Immature natural killer cell (primary cell): ENCODE results near the gene ZSCAN1. TPM values are rescaled to one million over a fixed set of nuclear protein-coding genes. Genes with fewer than 3 reads are reported as not detected.

ENCODE experiments used
- DNase-seq, 3 donors: peaks; one replicate each; pipeline ENCODE4 v3.0.0; 2022; ENCODE audit warnings: mixed read lengths in 1 of 3
- H3K27ac Mint-ChIP-seq, 6 donors: one replicate each; pipeline ENCODE4 v1.8.0; 2020; ENCODE audit warnings: mixed read lengths in 6 of 6, mild to moderate bottlenecking in 5 of 6, inconsistent platforms in 4 of 6, moderate library complexity in 3 of 6
- H3K27me3 Mint-ChIP-seq, 3 donors: one replicate each; pipeline ENCODE4 v1.8.0; 2020 to 2021; ENCODE audit warnings: low read depth in 3 of 3, mild to moderate bottlenecking in 3 of 3, mixed read lengths in 3 of 3, moderate library complexity in 3 of 3, inconsistent platforms in 1 of 3
- H3K36me3 Mint-ChIP-seq, 3 donors: one replicate each; pipeline ENCODE4 v1.8.0; 2020; ENCODE audit warnings: mixed read lengths in 3 of 3, inconsistent platforms in 2 of 3, mild to moderate bottlenecking in 2 of 3
- H3K4me1 Mint-ChIP-seq, 2 donors: one replicate each; pipeline ENCODE4 v1.8.0; 2020; ENCODE audit warnings: inconsistent platforms in 2 of 2, mild to moderate bottlenecking in 2 of 2, mixed read lengths in 2 of 2, moderate library complexity in 1 of 2
- H3K4me3 Mint-ChIP-seq, 5 donors: one replicate each; pipeline ENCODE4 v1.8.0; 2020; ENCODE audit warnings: mild to moderate bottlenecking in 5 of 5, mixed read lengths in 5 of 5, inconsistent platforms in 3 of 5, moderate library complexity in 3 of 5
- H3K9me3 Mint-ChIP-seq, 6 donors: one replicate each; pipeline ENCODE4 v1.8.0; 2020; ENCODE audit warnings: mild to moderate bottlenecking in 6 of 6, mixed read lengths in 6 of 6, inconsistent platforms in 4 of 6, moderate library complexity in 3 of 6
- polyA plus RNA-seq, 3 donors: library from polyadenylated mRNA; unstranded; fragments of 300-500 nt; fragmentation: Illumina TruSeq; gene quantifications; one replicate each; pipeline ENCODE4 v1.2.3, GENCODE V29; 2021

Gene ZSCAN1
- polyA plus RNA-seq, 3 donors from 2014 or later: 0.46 TPM; not detected in 2

- H3K4me1 Mint-ChIP-seq: peaks cover 5% of the 10 kb centered on the region in 2 donors
- no peak overlapping the region for H3K4me3 Mint-ChIP-seq
- no peak for DNase-seq
- peaks cover 2 to 10% (median 9%) of the 10 kb centered on the region in 3 donors for H3K27me3 Mint-ChIP-seq
- peaks cover 0 to 6% (median 4%) of the 10 kb centered on the region in 3 donors for H3K36me3 Mint-ChIP-seq
- no peak overlapping the region for H3K27ac Mint-ChIP-seq
- peaks cover 2 to 54% (median 23%) of the 10 kb centered on the region in 6 donors for H3K9me3 Mint-ChIP-seq
These were observed 19.7 kb upstream of the ZSCAN1 start for GRCh38 chr19:58014141-58014540.

- DNase-seq: no peak
- Mint-ChIP-seq H3K27ac (no peak overlapping the region), H3K27me3 (peaks cover 0 to 7% (median 5%) of the 10 kb centered on the region in 3 donors), H3K9me3 (peaks cover 0 to 21% (median 4%) of the 10 kb centered on the region in 6 donors), H3K4me1 (peaks cover 3 to 7% of the 10 kb centered on the region in 2 donors), H3K4me3 (no peak overlapping the region), H3K36me3 (no peaks in the 10 kb centered on the region)
These were observed 13.7 kb upstream of the ZSCAN1 start for GRCh38 chr19:58020129-58020528.

GRCh38 chr19:58021541-58022282, 12.1 kb upstream of the ZSCAN1 start:
- H3K36me3 Mint-ChIP-seq: no peaks in the 10 kb centered on the region
- peaks cover 3 to 7% of the 10 kb centered on the region in 2 donors for H3K4me1 Mint-ChIP-seq
- no peak overlapping the region for H3K4me3 Mint-ChIP-seq
- H3K27me3 Mint-ChIP-seq: peaks cover 0 to 5% (median 4%) of the 10 kb centered on the region in 3 donors
- peak; percentile 60 to 71 (median 61) for DNase-seq
- H3K9me3 Mint-ChIP-seq: peaks cover 0 to 24% (median 5%) of the 10 kb centered on the region in 6 donors
- H3K27ac Mint-ChIP-seq: peak overlapping the region in 2 of 6 donors; percentile 11 to 63

- Mint-ChIP-seq H3K9me3 (peaks cover 0 to 20% (median 5%) of the 10 kb centered on the region in 6 donors), H3K36me3 (no peaks in the 10 kb centered on the region), H3K4me1 (peaks cover 3 to 7% of the 10 kb centered on the region in 2 donors), H3K4me3 (no peak overlapping the region), H3K27me3 (peaks cover 0 to 4% (median 3%) of the 10 kb centered on the region in 3 donors), H3K27ac (no peak overlapping the region)
- no peak for DNase-seq
These were observed 11.6 kb upstream of the ZSCAN1 start for GRCh38 chr19:58022283-58022660.

- no peak overlapping the region for H3K4me3 Mint-ChIP-seq
- peaks cover 0 to 3% (median 3%) of the 10 kb centered on the region in 3 donors for H3K27me3 Mint-ChIP-seq
- H3K36me3 Mint-ChIP-seq: peaks cover 0 to 3% (median 3%) of the 10 kb centered on the region in 3 donors
- no peak overlapping the region for H3K27ac Mint-ChIP-seq
- H3K9me3 Mint-ChIP-seq: peaks cover 2 to 28% (median 7%) of the 10 kb centered on the region in 6 donors
- H3K4me1 Mint-ChIP-seq: peaks cover 3 to 7% of the 10 kb centered on the region in 2 donors
- DNase-seq: no peak
These were observed 9.2 kb upstream of the ZSCAN1 start for GRCh38 chr19:58024661-58025060.

GRCh38 chr19:58034477-58034793, 610 bp downstream of the ZSCAN1 start:
- H3K36me3 Mint-ChIP-seq: peaks cover 0 to 7% (median 5%) of the 10 kb centered on the region in 3 donors
- H3K27me3 Mint-ChIP-seq: peaks cover 10 to 19% (median 10%) of the 10 kb centered on the region in 3 donors
- peak overlapping the region in 1 of 5 donors; percentile 64 for H3K4me3 Mint-ChIP-seq
- H3K4me1 Mint-ChIP-seq: peaks cover 0 to 8% of the 10 kb centered on the region in 2 donors
- no peak overlapping the region for H3K27ac Mint-ChIP-seq
- DNase-seq: no peak
- H3K9me3 Mint-ChIP-seq: peaks cover 15 to 35% (median 20%) of the 10 kb centered on the region in 6 donors

GRCh38 chr19:58035863-58036262, 2.0 kb downstream of the ZSCAN1 start:
- Mint-ChIP-seq H3K36me3 (peaks cover 0 to 7% (median 5%) of the 10 kb centered on the region in 3 donors), H3K4me3 (peak overlapping the region in 4 of 5 donors; percentile 7 to 64 (median 14)), H3K27ac (peak overlapping the region in 1 of 6 donors; percentile 61), H3K9me3 (peaks cover 15 to 32% (median 19%) of the 10 kb centered on the region in 6 donors), H3K27me3 (peaks cover 9 to 19% (median 12%) of the 10 kb centered on the region in 3 donors), H3K4me1 (peaks cover 0 to 8% of the 10 kb centered on the region in 2 donors)
- no peak for DNase-seq

GRCh38 chr19:58037927-58038687, 4.3 kb downstream of the ZSCAN1 start:
- H3K27ac Mint-ChIP-seq: no peak overlapping the region
- peaks cover 11 to 36% (median 24%) of the 10 kb centered on the region in 6 donors for H3K9me3 Mint-ChIP-seq
- peaks cover 9 to 17% (median 13%) of the 10 kb centered on the region in 3 donors for H3K27me3 Mint-ChIP-seq
- no peak overlapping the region for H3K4me3 Mint-ChIP-seq
- H3K4me1 Mint-ChIP-seq: peaks cover 0 to 5% of the 10 kb centered on the region in 2 donors
- no peak for DNase-seq
- H3K36me3 Mint-ChIP-seq: peaks cover 0 to 7% (median 5%) of the 10 kb centered on the region in 3 donors

- Mint-ChIP-seq H3K27ac (no peak overlapping the region), H3K4me1 (peaks cover 0 to 5% of the 10 kb centered on the region in 2 donors), H3K27me3 (peaks cover 12 to 14% (median 13%) of the 10 kb centered on the region in 3 donors), H3K4me3 (no peak overlapping the region), H3K36me3 (peaks cover 0 to 7% (median 5%) of the 10 kb centered on the region in 3 donors), H3K9me3 (peaks cover 13 to 37% (median 26%) of the 10 kb centered on the region in 6 donors)
- no peak for DNase-seq
These were observed 4.9 kb downstream of the ZSCAN1 start for GRCh38 chr19:58038688-58039204.

GRCh38 chr19:58040751-58041525, 7.1 kb downstream of the ZSCAN1 start:
- Mint-ChIP-seq H3K36me3 (peaks cover 0 to 4% (median 2%) of the 10 kb centered on the region in 3 donors), H3K4me1 (no peaks in the 10 kb centered on the region), H3K27ac (no peak overlapping the region), H3K9me3 (peaks cover 6 to 33% (median 16%) of the 10 kb centered on the region in 6 donors), H3K27me3 (peaks cover 5 to 8% (median 6%) of the 10 kb centered on the region in 3 donors), H3K4me3 (no peak overlapping the region)
- no peak for DNase-seq

- H3K27ac Mint-ChIP-seq: no peak overlapping the region
- peaks cover 5 to 6% (median 5%) of the 10 kb centered on the region in 3 donors for H3K27me3 Mint-ChIP-seq
- H3K9me3 Mint-ChIP-seq: peaks cover 9 to 40% (median 21%) of the 10 kb centered on the region in 6 donors
- H3K4me1 Mint-ChIP-seq: no peaks in the 10 kb centered on the region
- DNase-seq: peak in 1 of 3 donors; percentile 22
- H3K36me3 Mint-ChIP-seq: peaks cover 0 to 5% (median 4%) of the 10 kb centered on the region in 3 donors
- H3K4me3 Mint-ChIP-seq: no peak overlapping the region
These were observed 8.9 kb downstream of the ZSCAN1 start for GRCh38 chr19:58042495-58043340.

- Mint-ChIP-seq H3K9me3 (peaks cover 12 to 47% (median 32%) of the 10 kb centered on the region in 6 donors), H3K4me3 (no peak overlapping the region), H3K27me3 (peaks cover 4 to 8% (median 5%) of the 10 kb centered on the region in 3 donors), H3K27ac (no peak overlapping the region), H3K4me1 (no peaks in the 10 kb centered on the region), H3K36me3 (peaks cover 0 to 9% (median 7%) of the 10 kb centered on the region in 3 donors)
- DNase-seq: no peak
These were observed 10.6 kb downstream of the ZSCAN1 start for GRCh38 chr19:58044391-58044790.
